CD4-positive, alpha-beta T cell treated with Interleukin-15 for 1 hour (primary cell): ENCODE measurements around the gene BRD4.
A peak's percentile ranks its signal among the peaks of the same experiment; 100 is the strongest.
"Not testable (repeated sequence)": the region's sequence is repeated elsewhere in the genome, so short reads cannot be mapped to it uniquely, and the experiment has no call there.

Experiments
- DNase-seq: peaks from one replicate; pipeline ENCODE4 v3.0.0-alpha.2; 2020

BRD4 gene

GRCh38 chr19:15358918-15359317 lies 26.6 kb upstream of the BRD4 start:
- DNase-seq, result no peak

DNA sequence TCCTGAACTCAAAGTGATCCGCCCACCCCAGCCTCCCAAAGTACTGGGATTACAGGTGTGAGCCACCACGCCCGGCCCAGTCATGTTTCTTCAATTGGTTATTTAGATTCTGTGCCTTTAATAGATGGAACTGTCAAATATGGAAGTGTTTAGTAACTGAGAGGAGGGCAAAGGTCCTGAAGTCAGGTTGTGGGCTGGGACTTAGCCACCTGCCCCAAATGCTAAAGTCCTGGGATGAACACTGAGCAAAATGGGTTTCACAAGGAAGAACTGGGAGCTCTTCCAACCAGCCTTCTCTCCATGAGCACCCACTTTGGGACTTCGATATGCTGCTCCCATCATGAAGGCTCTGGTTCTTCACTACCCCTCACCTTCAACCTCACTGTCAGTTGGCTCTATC lies 25.6 kb upstream of the BRD4 start:
- no peak for DNase-seq

DNA sequence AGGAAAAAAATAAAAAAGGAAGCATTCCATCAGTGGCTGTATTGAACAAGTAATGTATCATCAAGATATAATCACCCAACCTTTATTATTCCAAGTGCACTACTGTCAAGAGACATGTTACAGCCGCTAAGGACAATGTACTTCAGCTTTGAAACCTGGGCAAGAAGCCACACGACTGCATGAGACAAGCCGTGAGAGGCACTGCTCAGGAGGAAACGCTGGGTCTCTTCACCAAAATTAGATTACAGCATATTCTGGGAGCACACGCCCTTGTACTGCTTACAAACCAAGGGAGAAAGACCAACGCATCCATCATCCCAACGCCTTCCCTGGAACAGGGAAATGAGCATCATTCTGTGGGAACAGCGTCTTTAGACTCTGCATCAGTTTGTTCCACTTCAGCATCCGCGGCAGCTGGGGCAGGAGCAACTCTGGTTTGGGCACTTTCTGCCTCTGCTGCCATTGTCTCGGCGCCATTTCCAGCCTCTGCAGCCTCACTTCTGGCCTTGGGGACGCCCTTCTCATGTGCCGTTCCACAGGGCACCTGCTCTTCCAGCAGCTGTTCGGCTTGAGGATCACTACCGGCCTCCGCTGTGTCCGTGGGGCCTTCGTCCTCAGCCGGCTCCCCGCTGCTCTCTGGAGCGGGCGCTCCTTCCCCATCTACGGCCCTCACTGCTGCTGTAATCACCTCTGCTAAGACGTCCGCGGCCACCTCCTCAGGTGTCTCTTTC lies 22.4 kb upstream of the BRD4 start:
- no peak for DNase-seq

GRCh38 chr19:15353908-15354307 lies 21.6 kb upstream of the BRD4 start:
- no peak for DNase-seq

GRCh38 chr19:15352535-15352934 lies 20.2 kb upstream of the BRD4 start:
- DNase-seq, result not testable (repeated sequence)

DNA sequence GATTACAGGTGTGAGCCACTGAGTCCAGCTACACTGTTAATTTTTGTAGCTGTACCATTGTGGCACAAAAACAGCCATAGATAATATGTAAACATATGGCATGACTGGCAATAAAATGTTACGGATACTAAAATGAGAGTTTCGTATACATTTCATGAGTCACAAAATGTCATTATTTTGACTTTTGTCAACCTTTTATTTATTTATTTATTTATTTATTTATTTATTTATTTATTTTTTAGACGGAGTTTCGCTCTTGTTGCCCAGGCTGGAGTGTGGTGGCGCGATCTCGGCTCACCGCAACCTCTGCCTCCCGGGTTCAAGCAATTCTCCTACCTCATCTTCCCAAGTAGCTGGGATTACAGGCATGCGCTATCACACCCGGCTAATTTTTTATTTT lies 9.0 kb upstream of the BRD4 start:
- DNase-seq, result not testable (repeated sequence)

DNA sequence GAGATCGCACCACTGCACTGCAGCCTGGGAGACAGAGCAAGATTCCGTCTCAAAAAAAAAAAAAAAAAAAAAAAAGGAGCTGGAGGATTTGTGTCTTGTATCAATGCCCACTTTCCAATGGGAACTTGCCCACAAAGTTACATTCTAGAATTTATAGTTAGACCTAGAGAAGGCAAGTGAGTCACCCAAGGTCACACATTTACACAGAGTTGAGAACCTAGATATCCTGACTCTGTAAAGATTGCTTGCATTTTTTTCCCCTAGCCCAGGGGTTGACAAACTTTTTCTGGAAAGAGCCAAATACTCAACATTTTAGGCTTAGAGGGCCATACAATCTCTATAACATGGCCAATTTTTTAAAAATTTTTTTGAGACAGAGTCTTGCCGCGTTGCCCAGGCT lies 7.7 kb upstream of the BRD4 start:
- DNase-seq, result no peak

DNA sequence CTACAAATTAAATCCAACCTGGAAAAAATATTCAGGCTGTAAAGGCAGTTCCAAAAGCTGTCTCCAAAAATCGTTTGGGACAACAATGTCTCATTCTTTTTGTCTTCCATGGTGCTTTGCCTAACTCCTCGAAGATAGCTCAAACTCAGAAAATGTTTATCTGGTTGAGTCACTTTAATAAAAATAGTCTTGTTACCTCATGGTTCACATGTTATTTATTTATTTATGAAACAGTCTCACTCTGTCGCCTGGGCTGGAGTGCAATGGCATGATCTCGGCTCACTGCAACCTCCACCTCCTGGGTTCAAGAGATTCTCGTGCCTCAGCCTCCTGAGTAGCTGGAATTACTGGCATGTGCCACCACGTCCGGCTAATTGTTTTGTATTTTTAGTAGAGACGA lies 4.9 kb upstream of the BRD4 start:
- no peak for DNase-seq

- DNase-seq, result not testable (repeated sequence)
Measured at GRCh38 chr19:15335992-15336391, 3.7 kb upstream of the BRD4 start.

GRCh38 chr19:15331419-15332310 lies 674 bp downstream of the BRD4 start:
- DNase-seq, result peak; percentile 62

DNA sequence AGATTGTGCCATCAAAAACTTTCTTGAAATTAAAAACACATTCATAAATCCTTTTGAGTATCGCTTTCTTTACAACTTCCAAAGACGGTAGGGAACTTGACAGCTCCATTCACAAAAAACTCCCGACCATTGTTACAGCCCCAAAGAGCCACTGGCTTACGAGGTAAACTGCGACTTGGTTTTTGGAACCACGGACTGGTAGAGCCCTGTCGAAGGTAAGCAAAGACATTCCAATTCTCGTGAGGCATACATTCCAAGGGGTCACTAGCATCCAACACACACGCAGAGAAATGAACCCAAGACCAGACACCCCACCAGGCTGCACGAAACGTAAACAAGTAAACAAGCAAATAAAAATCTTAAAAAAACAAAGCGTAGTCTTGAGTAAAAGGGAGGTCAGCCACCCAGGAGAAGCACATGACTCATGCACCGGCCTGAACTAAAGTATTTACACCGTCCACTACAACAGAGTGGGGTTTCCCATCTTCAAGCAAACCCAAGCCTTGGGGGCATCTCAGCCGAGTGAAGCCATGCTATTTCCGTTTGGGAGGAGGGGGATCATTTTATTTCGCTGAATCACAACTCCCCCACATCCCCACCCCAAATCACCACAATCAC lies 1.4 kb downstream of the BRD4 start:
- peak; percentile 48 for DNase-seq

DNA sequence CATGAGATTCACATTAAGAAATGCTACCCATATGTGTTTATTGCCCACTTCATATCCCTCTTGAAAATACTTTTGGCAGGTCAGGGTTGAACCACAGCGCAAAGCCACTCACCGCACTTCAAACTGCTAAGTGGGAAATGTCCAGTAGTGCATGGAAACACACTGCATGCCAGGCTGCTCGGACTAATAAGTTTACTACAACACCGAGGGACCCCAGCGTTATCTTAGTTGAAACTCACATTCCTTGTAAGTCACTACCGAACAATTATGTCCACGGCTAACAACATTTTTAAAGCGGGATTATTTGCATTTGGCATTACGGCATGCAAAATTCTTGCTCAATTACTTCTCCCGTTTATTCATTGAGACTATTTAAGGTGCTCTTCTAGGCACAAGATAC lies 4.0 kb downstream of the BRD4 start:
- DNase-seq, result no peak

DNA sequence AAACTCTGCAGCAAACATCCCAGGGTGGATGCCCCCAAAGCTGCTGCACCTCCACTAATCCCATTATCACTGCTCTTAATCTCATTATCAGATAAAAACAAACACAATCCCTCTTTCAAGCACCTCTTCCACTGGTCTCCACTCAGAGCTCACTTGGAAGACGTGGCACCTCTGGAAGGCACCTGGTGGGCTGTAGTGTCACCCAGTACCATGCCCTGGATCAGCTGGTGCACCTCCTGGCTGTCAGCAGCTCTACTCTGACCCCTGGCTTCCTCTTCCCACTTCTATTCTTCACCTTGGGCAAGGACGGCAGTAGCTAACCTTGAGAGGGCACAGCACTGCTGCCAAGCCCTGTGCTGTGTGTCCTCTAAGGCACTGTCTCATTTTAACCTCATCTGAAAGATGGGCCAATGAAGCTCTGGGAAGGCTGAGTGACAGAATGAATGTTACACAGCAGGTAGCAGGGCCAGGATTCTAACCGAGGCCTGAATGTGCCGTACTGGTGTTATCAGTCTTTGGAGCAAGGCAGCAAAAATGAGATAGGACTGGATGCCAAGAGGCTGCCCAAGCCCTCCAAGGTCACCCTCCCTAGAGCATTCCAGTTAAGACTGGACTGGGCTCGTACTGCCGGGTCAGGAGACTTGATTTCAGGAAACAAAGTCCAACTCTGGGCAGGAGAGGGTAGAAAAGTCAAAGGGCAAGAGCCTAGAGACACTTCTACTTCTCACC lies 7.4 kb downstream of the BRD4 start:
- DNase-seq, result no peak

DNA sequence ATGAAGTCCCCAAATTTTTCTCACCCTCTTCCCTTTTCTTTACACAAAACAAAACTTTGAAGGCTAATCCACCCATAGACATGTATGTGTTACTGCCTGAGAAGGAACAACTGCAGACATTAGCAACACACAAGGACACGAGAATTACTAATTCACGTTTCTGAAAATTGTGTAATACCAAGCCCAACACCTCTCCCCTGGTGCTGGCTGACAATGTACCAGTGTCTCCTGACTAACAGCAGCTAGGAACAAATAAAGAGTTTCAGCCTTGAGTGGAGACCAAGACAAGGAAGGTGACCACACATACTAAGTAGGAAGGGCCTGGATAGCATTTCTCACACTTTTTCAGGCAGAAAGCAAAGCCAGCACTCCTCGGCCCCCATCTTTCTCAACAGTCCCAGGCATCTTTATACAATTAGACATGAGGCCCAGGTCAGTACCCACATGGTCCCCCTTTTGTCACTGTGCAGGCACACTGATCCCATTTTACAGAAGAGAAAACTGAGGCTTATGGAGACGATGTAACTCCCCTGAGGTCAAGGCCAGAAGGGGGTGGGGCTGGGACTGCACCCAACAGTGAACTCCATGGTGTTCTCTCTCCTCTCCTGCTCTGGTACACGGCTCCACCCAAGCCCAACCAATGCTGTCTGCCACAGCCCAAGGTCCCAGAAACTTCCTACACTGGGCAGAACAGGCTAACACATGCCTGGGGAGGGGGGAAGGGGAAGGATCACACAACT lies 8.7 kb downstream of the BRD4 start:
- no peak for DNase-seq

DNA sequence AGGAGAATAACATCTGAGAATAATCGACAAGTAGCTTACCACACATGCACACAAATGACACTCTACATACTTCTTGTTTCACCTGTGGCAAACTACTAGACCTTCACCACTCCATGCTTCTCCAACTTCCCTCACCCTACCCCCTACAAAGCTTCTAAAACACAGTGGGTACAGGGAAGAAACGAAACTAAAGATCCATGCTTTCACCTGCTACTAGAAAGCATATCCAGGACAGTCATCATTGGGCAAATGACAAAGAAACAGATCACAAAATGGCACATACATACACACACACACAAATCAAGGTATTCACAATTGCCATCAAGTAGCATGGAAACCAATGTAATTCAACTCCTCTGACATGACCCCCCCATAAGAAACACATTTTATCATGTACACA lies 10.6 kb downstream of the BRD4 start:
- DNase-seq, result no peak

- DNase-seq, result no peak
Measured at GRCh38 chr19:15320116-15320515, 12.2 kb downstream of the BRD4 start.

GRCh38 chr19:15318241-15318691 lies 14.1 kb downstream of the BRD4 start:
- peak; percentile 64 for DNase-seq

DNA sequence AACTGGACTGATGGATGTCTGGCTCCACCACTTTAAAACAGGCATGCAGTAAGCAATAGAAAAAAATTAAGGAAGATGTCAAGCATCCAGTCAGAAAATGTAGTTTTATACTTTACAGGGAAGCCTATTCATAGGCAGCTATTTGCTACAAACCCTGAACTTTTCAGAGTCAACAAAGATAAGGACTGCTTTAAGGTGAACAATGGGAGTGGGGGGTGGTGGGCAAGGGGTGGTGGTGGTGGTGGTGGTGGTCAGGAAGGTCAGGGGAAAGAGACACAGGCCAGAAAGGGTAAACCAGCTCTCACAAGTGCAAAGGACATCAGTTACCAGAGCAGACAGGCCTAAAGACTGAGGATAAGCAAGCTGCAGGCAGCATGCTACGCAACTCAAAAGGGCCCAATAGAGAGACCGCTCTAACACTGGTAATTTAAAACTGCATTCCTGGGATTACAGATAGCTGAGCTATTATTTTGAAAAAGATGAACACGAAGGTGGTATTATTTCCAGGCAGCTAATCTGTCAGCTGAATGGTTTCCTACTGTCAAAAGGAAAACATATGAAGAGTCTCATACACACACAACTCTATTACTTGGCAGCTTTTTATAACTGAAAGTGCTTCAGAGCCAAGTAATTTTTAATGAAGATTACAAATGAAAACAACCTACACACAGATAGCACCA lies 14.8 kb downstream of the BRD4 start:
- DNase-seq, result no peak

DNA sequence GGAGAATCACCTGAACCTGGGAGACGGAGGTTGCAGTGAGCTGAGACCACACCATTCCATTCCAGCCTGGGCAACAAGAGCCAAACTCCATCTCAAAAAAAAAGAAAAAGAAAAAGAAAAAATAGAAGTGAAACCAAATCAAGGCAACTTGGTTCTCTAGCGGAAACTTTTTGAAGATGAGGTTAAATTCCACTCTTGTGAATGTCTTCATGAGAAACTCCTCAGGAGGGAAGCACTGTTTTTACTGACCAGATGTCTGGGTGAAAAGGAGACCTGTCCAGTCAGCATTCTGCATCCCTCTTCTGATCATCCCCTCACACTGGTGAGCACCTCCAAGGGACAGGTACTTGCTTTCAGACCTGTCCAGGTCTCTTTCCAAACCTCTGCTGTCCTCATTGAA lies 15.8 kb downstream of the BRD4 start:
- no peak for DNase-seq

DNA sequence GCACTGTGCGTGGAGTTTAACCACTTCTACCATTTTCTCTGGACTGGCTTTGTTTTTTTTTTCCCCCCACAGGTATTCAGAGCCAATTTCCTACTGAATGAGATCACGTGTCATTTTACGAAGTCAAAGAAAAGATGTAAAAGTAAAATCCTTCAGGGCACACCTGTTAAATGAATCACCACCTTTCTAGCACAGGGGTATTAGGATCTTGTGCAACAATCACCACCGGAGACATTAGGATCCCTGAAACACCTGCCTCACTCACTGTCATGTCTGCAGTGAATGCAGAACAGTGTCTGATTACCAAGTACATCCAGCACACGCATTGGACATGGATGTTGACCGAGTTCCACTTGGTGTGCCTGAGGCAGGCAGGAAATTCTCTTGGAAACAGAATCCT lies 17.2 kb downstream of the BRD4 start:
- DNase-seq, result no peak

- no peak for DNase-seq
Measured at GRCh38 chr19:15313649-15314279, 18.6 kb downstream of the BRD4 start.
